GM13977 (cell line): ENCODE measurements around the gene ERO1B.

Experiments
- DNase-seq: peaks from one replicate; pipeline ENCODE4 v3.0.0; 2012; ENCODE audit warnings: low spot score
- CTCF ChIP-seq: IDR thresholded peaks from 2 replicates; pipeline ENCODE4 v1.5.1; 2012; ENCODE audit warnings: mild to moderate bottlenecking, control low read depth; ENCODE audit not compliant: insufficient read depth; ENCODE audit errors: extremely low read depth, missing control alignments
- in situ Hi-C: fragments of 300-500 bp; cut with MboI; formaldehyde crosslinking; loops from one replicate; pipeline ENCODE4 v1.12.0; 2022; ENCODE audit warnings: low sequenced_read_pairs, low pct_unique_long_range_greater_than_20kb, mixed read lengths, inconsistent platforms; ENCODE audit not compliant: unreplicated experiment

The ERO1B gene

GRCh38 chr1:236213534-236213933, 68.2 kb downstream of the ERO1B start:
- TF ChIP-seq CTCF, result no peak
- DNase-seq, result no peak
- in situ Hi-C loops, result no loop called here

DNA sequence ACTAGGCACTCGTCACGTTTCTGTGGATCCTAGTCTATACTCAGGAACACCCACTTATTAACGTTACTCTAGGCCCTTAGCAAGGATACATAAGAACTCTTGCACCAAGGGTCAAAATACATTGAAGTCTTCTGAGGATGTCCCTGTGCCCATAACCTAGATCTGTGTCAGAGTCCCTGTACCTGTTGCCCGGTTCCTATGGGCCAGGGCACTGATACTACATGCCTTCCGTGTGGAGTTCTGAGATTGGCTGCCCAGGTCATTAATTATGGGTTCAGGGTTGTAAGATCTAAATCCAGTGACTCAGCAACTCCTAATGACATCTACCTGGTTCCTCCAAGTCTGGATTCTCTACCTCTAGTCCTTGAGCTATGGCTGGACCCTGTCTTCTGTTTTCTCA, 69.9 kb downstream of the ERO1B start:
- in situ Hi-C loops, result no loop called here
- no peak for DNase-seq
- TF ChIP-seq CTCF, result no peak

GRCh38 chr1:236209713-236210112, 72.0 kb downstream of the ERO1B start:
- no peak for TF ChIP-seq CTCF
- DNase-seq, result no peak

DNA sequence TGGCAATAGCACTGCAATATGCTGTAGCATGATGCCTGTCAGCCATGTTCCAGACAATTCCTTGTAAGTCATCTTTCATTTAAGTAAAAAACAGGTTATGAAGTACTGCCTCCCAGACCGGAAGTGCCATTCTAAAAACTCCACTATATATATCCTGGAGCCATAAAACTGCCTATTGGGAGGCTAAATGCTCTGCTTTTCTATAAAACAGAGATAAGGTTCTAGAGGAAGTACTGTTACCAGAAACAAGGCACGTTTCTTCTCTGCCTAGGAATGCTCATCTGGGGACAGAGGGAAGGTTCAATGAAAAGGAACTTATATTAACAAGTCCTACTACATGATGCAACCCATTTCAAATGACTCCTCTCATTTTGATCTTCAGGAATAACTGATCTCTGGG, 72.6 kb downstream of the ERO1B start:
- no peak for DNase-seq
- TF ChIP-seq CTCF, result no peak
- in situ Hi-C loops, result no loop called here

More at GRCh38 chr1:236209713-236210112, 72.0 kb downstream of the ERO1B start:
- in situ Hi-C loops, result no loop called here

DNA sequence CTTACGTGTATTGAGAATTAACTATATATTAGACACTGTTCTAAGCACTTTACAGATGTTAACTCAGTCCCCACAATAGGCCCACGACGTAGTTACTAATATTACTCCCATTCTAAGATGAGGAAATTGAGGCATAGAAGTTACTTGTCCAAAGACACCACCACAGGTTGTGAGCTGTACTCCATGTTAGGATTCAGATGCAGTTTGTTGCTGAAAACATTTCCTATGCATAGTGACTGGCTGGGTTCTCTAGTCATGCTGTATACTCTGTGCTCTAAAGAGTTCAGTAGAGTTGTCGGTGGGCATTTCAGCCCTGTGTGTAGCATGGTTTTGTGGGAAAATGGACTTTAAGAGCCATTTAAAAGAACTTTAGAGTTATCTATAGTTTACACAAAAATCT, 74.2 kb downstream of the ERO1B start:
- in situ Hi-C loops, result no loop called here
- no peak for DNase-seq
- TF ChIP-seq CTCF, result no peak

DNA sequence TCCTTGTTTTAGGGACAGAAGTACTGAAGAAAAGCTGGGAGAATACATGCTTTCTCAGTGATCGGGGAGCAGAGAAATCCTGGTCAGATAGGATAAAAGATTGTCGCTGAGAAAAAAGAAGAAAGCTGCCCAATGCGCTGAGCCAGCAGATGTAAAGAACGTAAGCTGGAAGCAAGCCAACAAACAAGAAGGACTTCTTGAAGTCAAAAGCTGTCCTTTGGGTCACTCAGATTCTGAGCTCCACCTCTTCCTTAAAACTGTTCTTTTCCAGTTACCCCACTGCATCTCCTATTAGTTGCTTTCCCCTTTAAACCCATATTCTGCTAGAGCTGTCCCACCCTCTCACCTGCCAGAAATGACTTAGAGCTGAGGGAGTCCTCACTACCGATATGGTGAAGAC, 74.6 kb downstream of the ERO1B start:
- no peak for TF ChIP-seq CTCF
- in situ Hi-C loops, result no loop called here
- no peak for DNase-seq

GRCh38 chr1:236206548-236206947, 75.2 kb downstream of the ERO1B start:
- in situ Hi-C loops, result no loop called here
- DNase-seq, result no peak
- TF ChIP-seq CTCF, result no peak
